HEK293 (cell line): ENCODE data around the gene H2BK1.

Source experiments
- CTCF ChIA-PET: fragments of 350-600 bp; formaldehyde crosslinking; extraction: SDS; loops from one replicate; lab custom pipeline; 2021; ENCODE audit warnings: antibody characterized with exemption; lab: Yijun Ruan, JAX
- POLR2A ChIA-PET: fragments of 300-600 bp; formaldehyde crosslinking; extraction: SDS; loops from one replicate; lab custom pipeline; 2020; ENCODE audit warnings: antibody characterized with exemption, inconsistent platforms; lab: Yijun Ruan, JAX
- H3K27ac ChIP-seq: fragments of 200-500 bp; sonication (Bioruptor generic); 2 replicates; pipeline ENCODE4 v1.5.1; 2014; ENCODE audit warnings: low read depth, low read length, control low read depth, inconsistent platforms; ENCODE audit errors: extremely low read depth
- H3K36me3 ChIP-seq, 2 experiments: fragments of 200-500 bp in 1 of 2; sonication (Bioruptor generic) in 1 of 2; 1 replicate in 1 of 2; 2 replicates in 1 of 2; pipeline ENCODE4 v1.5.1; 2014 to 2017; ENCODE audit warnings: inconsistent platforms in 2 of 2, low read length in 2 of 2; ENCODE audit not compliant: control insufficient read depth in 2 of 2, insufficient read depth in 1 of 2
- H3K4me1 ChIP-seq: fragments of 200-500 bp; sonication (Bioruptor generic); 2 replicates; pipeline ENCODE4 v1.5.1; 2014; ENCODE audit warnings: mild to moderate bottlenecking, low read length, inconsistent platforms; ENCODE audit not compliant: control insufficient read depth, insufficient read depth
- H3K4me3 ChIP-seq: 2 replicates; pipeline ENCODE4 v1.5.1; 2011; ENCODE audit warnings: low read depth, mild to moderate bottlenecking, control low read depth, low read length, moderate library complexity
- H3K9me3 ChIP-seq: fragments of 200-500 bp; sonication (Bioruptor generic); 2 replicates; pipeline ENCODE4 v1.5.1; 2014; ENCODE audit warnings: low read depth, low read length, inconsistent platforms; ENCODE audit not compliant: control insufficient read depth, insufficient read depth
- FEZF1 ChIP-seq: fragments of 450-650 bp; formaldehyde crosslinking; IDR thresholded peaks from 2 replicates; pipeline ENCODE4 v1.5.1; 2016; ENCODE audit warnings: missing biosample characterization, missing genetic modification characterization
- GLIS1 ChIP-seq: fragments of 450-650 bp; formaldehyde crosslinking; IDR thresholded peaks from 2 replicates; pipeline ENCODE4 v1.5.1; 2016; ENCODE audit warnings: missing biosample characterization, missing genetic modification characterization
- GLIS2 ChIP-seq: fragments of 450-650 bp; formaldehyde crosslinking; IDR thresholded peaks from 2 replicates; pipeline ENCODE4 v1.5.1; 2016; ENCODE audit warnings: missing biosample characterization, missing genetic modification characterization
- HOXD13 ChIP-seq: sonication (generic); formaldehyde crosslinking; IDR thresholded peaks from 2 replicates; pipeline ENCODE4 v1.8.0; 2022; ENCODE audit warnings: missing genetic modification reagents, borderline replicate concordance
- IKZF3 ChIP-seq: fragments of 450-650 bp; IDR thresholded peaks from 2 replicates; pipeline ENCODE4 v1.5.0; 2018; ENCODE audit warnings: missing biosample characterization, mild to moderate bottlenecking, missing genetic modification characterization, moderate library complexity
- KLF10 ChIP-seq: fragments of 450-650 bp; IDR thresholded peaks from 2 replicates; pipeline ENCODE4 v1.5.1; 2018; ENCODE audit warnings: missing biosample characterization, mild to moderate bottlenecking, missing genetic modification characterization
- MEIS1 ChIP-seq: sonication (generic); formaldehyde crosslinking; IDR thresholded peaks from 2 replicates; pipeline ENCODE4 v1.8.1; 2022; ENCODE audit warnings: missing genetic modification reagents, mild to moderate bottlenecking, borderline replicate concordance
- OSR2 ChIP-seq: fragments of 450-650 bp; formaldehyde crosslinking; IDR thresholded peaks from 2 replicates; pipeline ENCODE4 v1.5.1; 2016; ENCODE audit warnings: missing biosample characterization, missing genetic modification characterization
- TRIM28 ChIP-seq: IDR thresholded peaks from 2 replicates; pipeline ENCODE4 v1.6.1; 2011; ENCODE audit warnings: low read length, control low read depth, borderline replicate concordance
- YY1 ChIP-seq: fragments of 450-650 bp; formaldehyde crosslinking; IDR thresholded peaks from 2 replicates; pipeline ENCODE4 v1.5.1; 2018; ENCODE audit warnings: missing biosample characterization, missing genetic modification characterization
- ZBTB20 ChIP-seq: fragments of 450-650 bp; formaldehyde crosslinking; IDR thresholded peaks from 2 replicates; pipeline ENCODE4 v1.5.1; 2016; ENCODE audit warnings: missing biosample characterization, missing genetic modification characterization
- ZBTB26 ChIP-seq: fragments of 450-650 bp; formaldehyde crosslinking; optimal IDR thresholded peaks from 2 replicates; pipeline ENCODE3; 2016; ENCODE audit warnings: missing biosample characterization, mild to moderate bottlenecking, missing genetic modification characterization
- ZBTB8A ChIP-seq: fragments of 450-650 bp; formaldehyde crosslinking; IDR thresholded peaks from 2 replicates; pipeline ENCODE4 v1.5.1; 2016; ENCODE audit warnings: missing biosample characterization, missing genetic modification characterization
- ZFP41 ChIP-seq: fragments of 450-650 bp; formaldehyde crosslinking; IDR thresholded peaks from 2 replicates; pipeline ENCODE4 v1.5.1; 2016; ENCODE audit warnings: missing biosample characterization, missing genetic modification characterization, borderline replicate concordance
- ZNF211 ChIP-seq: fragments of 450-650 bp; formaldehyde crosslinking; IDR thresholded peaks from 2 replicates; pipeline ENCODE4 v1.5.1; 2016; ENCODE audit warnings: low read depth, missing biosample characterization, missing genetic modification characterization
- ZNF24 ChIP-seq: fragments of 450-650 bp; formaldehyde crosslinking; IDR thresholded peaks from 2 replicates; pipeline ENCODE4 v1.5.1; 2016; ENCODE audit warnings: missing biosample characterization, missing genetic modification characterization
- ZNF311 ChIP-seq: fragments of 450-650 bp; formaldehyde crosslinking; IDR thresholded peaks from 2 replicates; pipeline ENCODE4 v1.5.1; 2017; ENCODE audit warnings: missing biosample characterization, missing genetic modification characterization, borderline replicate concordance
- ZNF48 ChIP-seq: fragments of 450-650 bp; formaldehyde crosslinking; IDR thresholded peaks from 2 replicates; pipeline ENCODE4 v1.5.1; 2016; ENCODE audit warnings: missing biosample characterization, missing genetic modification characterization
- ZNF529 ChIP-seq: fragments of 450-650 bp; formaldehyde crosslinking; IDR thresholded peaks from 2 replicates; pipeline ENCODE4 v1.5.1; 2017; ENCODE audit warnings: missing genetic modification characterization, missing biosample characterization; ENCODE audit not compliant: insufficient replicate concordance
- ZNF596 ChIP-seq: fragments of 450-650 bp; IDR thresholded peaks from 2 replicates; pipeline ENCODE4 v1.5.0; 2018; ENCODE audit warnings: missing biosample characterization, mild to moderate bottlenecking, missing genetic modification characterization, moderate library complexity
- ZNF677 ChIP-seq: fragments of 450-650 bp; IDR thresholded peaks from 2 replicates; pipeline ENCODE4 v1.5.0; 2018; ENCODE audit warnings: missing biosample characterization, mild to moderate bottlenecking, missing genetic modification characterization, moderate library complexity
- ZNF707 ChIP-seq: fragments of 450-650 bp; formaldehyde crosslinking; IDR thresholded peaks from 2 replicates; pipeline ENCODE4 v1.5.1; 2016; ENCODE audit warnings: missing biosample characterization, missing genetic modification characterization
- ZNF785 ChIP-seq: fragments of 450-650 bp; formaldehyde crosslinking; IDR thresholded peaks from 2 replicates; pipeline ENCODE4 v1.5.1; 2016; ENCODE audit warnings: missing biosample characterization, missing genetic modification characterization
- ZNF837 ChIP-seq: fragments of 450-650 bp; formaldehyde crosslinking; IDR thresholded peaks from 2 replicates; pipeline ENCODE4 v1.5.1; 2016; ENCODE audit warnings: missing biosample characterization, missing genetic modification characterization
- ZSCAN30 ChIP-seq: fragments of 450-650 bp; IDR thresholded peaks from 2 replicates; pipeline ENCODE4 v1.5.1; 2018; ENCODE audit warnings: missing biosample characterization, mild to moderate bottlenecking, missing genetic modification characterization, moderate library complexity
- TF ChIP-seq, protein P1 (sequence below): fragments of 450-650 bp; formaldehyde crosslinking; IDR thresholded peaks from 2 replicates; pipeline ENCODE4 v1.5.1; 2017; ENCODE audit warnings: missing biosample characterization, missing genetic modification characterization
- TF ChIP-seq, protein P2 (sequence below): fragments of 450-650 bp; formaldehyde crosslinking; IDR thresholded peaks from 2 replicates; pipeline ENCODE4 v1.5.1; 2016; ENCODE audit warnings: missing biosample characterization, missing genetic modification characterization

Gene H2BK1

GRCh38 chr7:151168003-151168786, 42.1 kb downstream of the H2BK1 start (continued):
- TF ChIP-seq ZNF596 (no peak), ZNF529 (tag by site-specific recombination) (no peak), FEZF1 (tag by site-specific recombination) (no peak), ZNF837 (tag by site-specific recombination) (no peak), ZFP41 (no peak)

DNA sequence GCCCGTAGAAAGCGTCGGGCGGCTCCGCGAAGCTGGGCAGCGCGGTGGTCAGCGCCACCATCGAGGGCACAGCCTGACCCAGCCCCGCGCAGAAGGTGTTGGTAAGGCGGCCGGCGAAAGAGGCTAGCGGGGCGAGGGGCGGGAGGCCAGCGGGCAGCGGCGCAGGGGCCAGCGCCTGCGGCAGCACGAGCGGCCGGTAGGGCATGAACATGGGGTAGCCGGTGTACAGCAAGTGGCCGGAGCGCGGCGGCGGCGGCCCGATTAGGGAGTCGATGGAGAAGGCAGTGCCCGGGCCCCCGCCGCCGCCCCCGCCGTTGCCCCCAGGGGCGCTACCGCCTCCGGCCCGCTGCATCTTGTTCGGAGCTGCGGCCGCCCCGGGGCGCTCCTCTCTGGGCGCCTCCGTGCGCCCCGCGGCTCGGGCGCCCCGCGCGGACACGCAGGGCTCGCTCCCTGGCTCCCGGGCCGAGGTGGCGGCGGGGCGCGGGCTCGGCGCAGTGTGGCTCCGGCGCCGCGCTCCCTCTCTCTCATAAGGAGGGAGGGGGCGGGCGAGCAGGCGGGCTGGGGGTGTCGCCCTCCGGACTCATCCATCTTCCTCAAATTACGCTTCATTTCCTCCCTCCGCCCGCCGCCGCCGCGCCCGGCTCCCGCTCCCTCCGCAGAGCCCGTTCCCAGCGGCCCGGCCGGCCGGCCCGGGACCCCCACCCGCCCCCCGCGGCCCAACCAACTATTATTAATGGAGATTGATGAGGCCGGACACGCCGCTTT, 42.9 kb downstream of the H2BK1 start, which contains the start of gene GBX1:
GBX1 (minus strand) TSS at position 498 of the 765 bp plus-strand sequence; CDS start at position 352, 146 bp downstream.
- ChIA-PET CTCF (interaction anchor here (0.6 to 2.5 kb wide), 15 partner anchors 9 to 207 kb away, joined by 3 to 13 read pairs (median 4); no protein-coding TSS in a partner anchor), POLR2A (interaction anchor here (1.5 kb wide), 1 partner anchor 10 kb away, joined by 6 read pairs; no protein-coding TSS in a partner anchor)
- Histone ChIP-seq H3K9me3 (no peaks in the 10 kb centered on the region), H3K36me3 (no peaks in the 10 kb centered on the region), H3K27ac (peak within 1 kb of the TSS; percentile 57; the same call in 1 of the 2 replicates), H3K4me3 (peak within 1 kb of the TSS; percentile 48), H3K4me1 (no peaks in the 10 kb centered on the region)
- no peak for TF ChIP-seq HOXD13
- no peak; the same call in 1 of the 2 replicates for TF ChIP-seq KLF10
- peak; percentile 5; the same call in 1 of the 2 replicates for TF ChIP-seq ZNF677 (tag by site-specific recombination)
- TF ChIP-seq ZNF211 (tag by site-specific recombination), result no peak
- TF ChIP-seq ZBTB8A (tag by site-specific recombination), result peak; percentile 92
- TF ChIP-seq ZNF707 (tag by site-specific recombination), result no peak
- no peak for TF ChIP-seq ZNF311 (tag by site-specific recombination)
- peak; percentile 15; the same call in 1 of the 2 replicates for TF ChIP-seq GLIS2 (tag by site-specific recombination)
- TF ChIP-seq ZSCAN30 (tag by site-specific recombination), result 0 out of 2 replicates have a peak, but pooled peaks have one; percentile 24
- TF ChIP-seq ZNF24 (tag by site-specific recombination), result no peak
- TF ChIP-seq, protein P1, sequence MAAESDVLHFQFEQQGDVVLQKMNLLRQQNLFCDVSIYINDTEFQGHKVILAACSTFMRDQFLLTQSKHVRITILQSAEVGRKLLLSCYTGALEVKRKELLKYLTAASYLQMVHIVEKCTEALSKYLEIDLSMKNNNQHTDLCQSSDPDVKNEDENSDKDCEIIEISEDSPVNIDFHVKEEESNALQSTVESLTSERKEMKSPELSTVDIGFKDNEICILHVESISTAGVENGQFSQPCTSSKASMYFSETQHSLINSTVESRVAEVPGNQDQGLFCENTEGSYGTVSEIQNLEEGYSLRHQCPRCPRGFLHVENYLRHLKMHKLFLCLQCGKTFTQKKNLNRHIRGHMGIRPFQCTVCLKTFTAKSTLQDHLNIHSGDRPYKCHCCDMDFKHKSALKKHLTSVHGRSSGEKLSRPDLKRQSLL (tag by site-specific recombination), result peak; percentile 96
- TF ChIP-seq OSR2, result 0 out of 2 replicates have a peak, but pooled peaks have one; percentile 6
- peak; percentile 46; the same call in 1 of the 2 replicates for TF ChIP-seq ZNF785 (tag by site-specific recombination)
- TF ChIP-seq IKZF3, result peak; percentile 33; the same call in 1 of the 2 replicates
- TF ChIP-seq ZNF596, result peak; percentile 65
- TF ChIP-seq MEIS1 (CRISPR knock-in tag), result peak; percentile 23; the same call in 1 of the 2 replicates
- TF ChIP-seq, protein P2, sequence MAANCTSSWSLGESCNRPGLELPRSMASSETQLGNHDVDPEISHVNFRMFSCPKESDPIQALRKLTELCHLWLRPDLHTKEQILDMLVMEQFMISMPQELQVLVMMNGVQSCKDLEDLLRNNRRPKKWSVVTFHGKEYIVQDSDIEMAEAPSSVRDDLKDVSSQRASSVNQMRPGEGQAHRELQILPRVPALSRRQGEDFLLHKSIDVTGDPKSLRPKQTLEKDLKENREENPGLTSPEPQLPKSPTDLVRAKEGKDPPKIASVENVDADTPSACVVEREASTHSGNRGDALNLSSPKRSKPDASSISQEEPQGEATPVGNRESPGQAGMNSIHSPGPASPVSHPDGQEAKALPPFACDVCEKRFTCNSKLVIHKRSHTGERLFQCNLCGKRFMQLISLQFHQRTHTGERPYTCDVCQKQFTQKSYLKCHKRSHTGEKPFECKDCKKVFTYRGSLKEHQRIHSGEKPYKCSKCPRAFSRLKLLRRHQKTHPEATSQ (tag by site-specific recombination), result peak; percentile 49; the same call in 1 of the 2 replicates
- no peak for TF ChIP-seq TRIM28
- TF ChIP-seq GLIS1 (tag by site-specific recombination), result peak; percentile 13; the same call in 1 of the 2 replicates
- peak; percentile 69; the same call in 1 of the 2 replicates for TF ChIP-seq ZBTB20 (tag by site-specific recombination)
- TF ChIP-seq ZNF48 (tag by site-specific recombination), result no peak
- TF ChIP-seq YY1 (tag by site-specific recombination), result peak; percentile 38; the same call in 1 of the 2 replicates
- TF ChIP-seq ZBTB26 (tag by site-specific recombination), result peak; percentile 49
